Mucosa of gallbladder (tissue), 1 donor: Measurements from ENCODE around the gene ZNF320. TPM values are rescaled to one million over a fixed set of nuclear protein-coding genes. Genes with fewer than 3 reads are reported as not detected.

ENCODE experiments used
- total RNA-seq: library from RNA; stranded (reverse); gene quantifications from one replicate; pipeline ENCODE4 v1.2.1, GENCODE V29; 2021
- donor health status: DM: no; HTN: no; CAD: no.

Gene ZNF320
- total RNA-seq, 1 donor from 2014 or later: 39.9 TPM

Other genes with a start within 250 kb of the ZNF320 start
- 29.6 TPM for gene ZNF611, start 162.6 kb downstream of the ZNF320 start, total RNA-seq
- gene ZNF600, start 110.8 kb downstream of the ZNF320 start, total RNA-seq: 18.1 TPM
- gene ZNF28, start 76.0 kb downstream of the ZNF320 start, total RNA-seq: 27.9 TPM
- 37.2 TPM for gene ZNF468, start 40.0 kb downstream of the ZNF320 start, total RNA-seq
- 39.0 TPM for gene ZNF888, start 25.8 kb upstream of the ZNF320 start, total RNA-seq
- gene ZNF816, start 65.2 kb upstream of the ZNF320 start, total RNA-seq: 26.8 TPM
- not detected for gene ERVV-1, start 116.3 kb upstream of the ZNF320 start, total RNA-seq
- gene ERVV-2, start 147.1 kb upstream of the ZNF320 start, total RNA-seq: not detected
- gene ZNF160, start 205.8 kb upstream of the ZNF320 start, total RNA-seq: 66.8 TPM
- gene ZNF415, start 235.3 kb upstream of the ZNF320 start, total RNA-seq: 13.1 TPM